H9 (cell line): Measurements from ENCODE around the gene CORIN. TPM values are rescaled to one million over a fixed set of nuclear protein-coding genes. Genes with fewer than 3 reads are reported as not detected.

Source experiments
- DNase-seq: peaks from one replicate; pipeline ENCODE4 v3.0.0-alpha.2; 2017
- H2AFZ ChIP-seq: one replicate; pipeline ENCODE4 v1.6.1; 2013; ENCODE audit warnings: mild to moderate bottlenecking, low read length, control low read depth, moderate library complexity
- H2AK5ac ChIP-seq: 2 replicates; pipeline ENCODE4 v1.6.1; 2013; ENCODE audit warnings: low read length, control low read depth, mixed read lengths; ENCODE audit not compliant: insufficient read length
- H2BK120ac ChIP-seq: one replicate; pipeline ENCODE4 v1.6.1; 2013; ENCODE audit warnings: low read depth, mild to moderate bottlenecking, low read length, control low read depth, inconsistent platforms; ENCODE audit not compliant: poor library complexity, severe bottlenecking
- H2BK12ac ChIP-seq: 2 replicates; pipeline ENCODE4 v1.6.1; 2013; ENCODE audit warnings: low read length, control low read depth, mixed read lengths, low read depth; ENCODE audit not compliant: insufficient read length
- H2BK15ac ChIP-seq: 2 replicates; pipeline ENCODE4 v1.6.1; 2013; ENCODE audit warnings: low read depth, low read length, control low read depth
- H2BK20ac ChIP-seq: one replicate; pipeline ENCODE4 v1.6.1; 2013; ENCODE audit warnings: low read depth, mild to moderate bottlenecking, low read length, control low read depth, inconsistent platforms; ENCODE audit not compliant: poor library complexity, severe bottlenecking
- H2BK5ac ChIP-seq: 2 replicates; pipeline ENCODE4 v1.6.1; 2013; ENCODE audit warnings: low read length, control low read depth, mixed read lengths; ENCODE audit not compliant: insufficient read length
- H3K14ac ChIP-seq: 2 replicates; pipeline ENCODE4 v1.6.1; 2013; ENCODE audit warnings: low read length, control low read depth; ENCODE audit not compliant: insufficient read depth
- H3K18ac ChIP-seq: 2 replicates; pipeline ENCODE4 v1.6.1; 2013; ENCODE audit warnings: low read depth, mild to moderate bottlenecking, mixed read lengths, low read length, control low read depth; ENCODE audit not compliant: insufficient read length
- H3K23ac ChIP-seq: 2 replicates; pipeline ENCODE4 v1.6.1; 2013; ENCODE audit warnings: low read length, control low read depth, mixed read lengths, low read depth; ENCODE audit not compliant: insufficient read length
- H3K23me2 ChIP-seq: 2 replicates; pipeline ENCODE4 v1.6.1; 2013; ENCODE audit warnings: low read depth, mild to moderate bottlenecking, mixed read lengths, low read length, control low read depth; ENCODE audit not compliant: insufficient read length, poor library complexity, severe bottlenecking
- H3K27ac ChIP-seq: 2 replicates; pipeline ENCODE4 v1.5.1; 2013; ENCODE audit warnings: low read length, control low read depth, mixed read lengths, low read depth; ENCODE audit not compliant: insufficient read length
- H3K27me3 ChIP-seq: 2 replicates; pipeline ENCODE4 v1.6.1; 2013; ENCODE audit warnings: low read length, control low read depth, inconsistent platforms; ENCODE audit not compliant: insufficient read depth
- H3K4ac ChIP-seq: 2 replicates; pipeline ENCODE4 v1.6.1; 2013; ENCODE audit warnings: low read depth, mild to moderate bottlenecking, control low read depth, inconsistent platforms, low read length, moderate library complexity
- H3K4me1 ChIP-seq: 2 replicates; pipeline ENCODE4 v1.6.1; 2013; ENCODE audit warnings: low read length, control low read depth, inconsistent platforms; ENCODE audit not compliant: insufficient read depth
- H3K4me2 ChIP-seq: 2 replicates; pipeline ENCODE4 v1.6.1; 2013; ENCODE audit warnings: low read length, control low read depth, mixed read lengths; ENCODE audit not compliant: insufficient read length, insufficient read depth
- H3K56ac ChIP-seq: 2 replicates; pipeline ENCODE4 v1.6.1; 2013; ENCODE audit warnings: low read depth, mild to moderate bottlenecking, mixed read lengths, low read length, control low read depth; ENCODE audit not compliant: insufficient read length
- H3K79me1 ChIP-seq: 2 replicates; pipeline ENCODE4 v1.6.1; 2013; ENCODE audit warnings: low read depth, mild to moderate bottlenecking, moderate library complexity, low read length, control low read depth, inconsistent platforms; ENCODE audit not compliant: insufficient read depth, poor library complexity, severe bottlenecking
- H3K79me2 ChIP-seq: 2 replicates; pipeline ENCODE4 v1.6.1; 2013; ENCODE audit warnings: low read length, control low read depth, inconsistent platforms; ENCODE audit not compliant: insufficient read depth
- H3K9ac ChIP-seq: 2 replicates; pipeline ENCODE4 v1.6.1; 2013; ENCODE audit warnings: low read length, control low read depth, mixed read lengths; ENCODE audit not compliant: insufficient read length; ENCODE audit errors: extremely low read depth
- H3K9me3 ChIP-seq: one replicate; pipeline ENCODE4 v1.6.1; 2013; ENCODE audit warnings: low read depth, low read length, inconsistent platforms; ENCODE audit not compliant: control insufficient read depth
- H3T11ph ChIP-seq: one replicate; pipeline ENCODE4 v1.6.1; 2013; ENCODE audit warnings: mild to moderate bottlenecking, low read length, control low read depth, inconsistent platforms
- H4K20me1 ChIP-seq: one replicate; pipeline ENCODE4 v1.6.1; 2013; ENCODE audit not compliant: control insufficient read depth, insufficient read length, insufficient read depth
- H4K5ac ChIP-seq: 2 replicates; pipeline ENCODE4 v1.6.1; 2013; ENCODE audit warnings: low read depth, mild to moderate bottlenecking, mixed read lengths, low read length, control low read depth; ENCODE audit not compliant: insufficient read length
- H4K8ac ChIP-seq: replicated peaks from 2 replicates; pipeline ENCODE4 v1.6.1; 2013; ENCODE audit warnings: low read length, control low read depth, mixed read lengths, low read depth; ENCODE audit not compliant: insufficient read length
- H4K91ac ChIP-seq: 2 replicates; pipeline ENCODE4 v1.6.1; 2013; ENCODE audit warnings: low read depth, mild to moderate bottlenecking, moderate library complexity, mixed read lengths, low read length, control low read depth; ENCODE audit not compliant: insufficient read length
- H3K27ac Mint-ChIP-seq, 3 experiments: 2 replicates in 2 of 3; 3 replicates in 1 of 3; pipeline ENCODE4 v1.8.0; 2020 to 2021; ENCODE audit warnings: mixed read lengths in 3 of 3, mild to moderate bottlenecking in 1 of 3, moderate library complexity in 1 of 3
- H3K27me3 Mint-ChIP-seq: 2 replicates; pipeline ENCODE4 v1.8.0; 2021; ENCODE audit warnings: low read depth, mild to moderate bottlenecking, moderate library complexity, mixed read lengths
- H3K36me3 Mint-ChIP-seq, 3 experiments: 2 replicates in 2 of 3; 3 replicates in 1 of 3; pipeline ENCODE4 v1.8.0; 2020 to 2021; ENCODE audit warnings: low read depth in 3 of 3, mixed read lengths in 3 of 3; ENCODE audit not compliant: insufficient read depth in 1 of 3
- H3K4me1 Mint-ChIP-seq, 2 experiments: 2 replicates each; pipeline ENCODE4 v1.8.0; 2020; ENCODE audit warnings: mixed read lengths in 2 of 2
- H3K4me3 Mint-ChIP-seq, 2 experiments: 2 replicates in 1 of 2; 3 replicates in 1 of 2; pipeline ENCODE4 v1.8.0; 2020 to 2021; ENCODE audit warnings: mild to moderate bottlenecking in 2 of 2, mixed read lengths in 2 of 2, moderate library complexity in 1 of 2
- H3K9me3 Mint-ChIP-seq, 2 experiments: 2 replicates in 1 of 2; 3 replicates in 1 of 2; pipeline ENCODE4 v1.8.0; 2020; ENCODE audit warnings: mild to moderate bottlenecking in 2 of 2, mixed read lengths in 2 of 2, moderate library complexity in 1 of 2
- CTCF ChIP-seq: fragments of 200-600 bp; sonication (generic); conservative IDR thresholded peaks from 3 replicates; pipeline ENCODE4 v1.8.0; 2021; ENCODE audit warnings: antibody characterized with exemption, mild to moderate bottlenecking
- WGBS: extraction: QIAGEN DNeasy Blood & Tissue Kit; methylation state at CpG from one replicate; pipeline ENCODE4 v1.1.7; 2013; ENCODE audit warnings: missing lambda C conversion rate, low lambda C conversion rate, mixed read lengths; ENCODE audit not compliant: insufficient read length; ENCODE audit errors: extremely low coverage; 5-methylcytosine and 5-hydroxymethylcytosine counted together
- total RNA-seq: library from RNA; stranded (reverse); gene quantifications from 2 replicates; pipeline ENCODE4 v1.2.1, GENCODE V29; 2021

Gene CORIN
- total RNA-seq, 1 experiment from 2014 or later, result 0.39 TPM

- H2BK20ac ChIP-seq, result no peak overlapping the region
- Mint-ChIP-seq H3K9me3 (no peaks in the 10 kb centered on the region), H3K27me3 (peaks cover 3% of the 10 kb centered on the region), H3K27ac (no peak overlapping the region), H3K36me3 (no peaks in the 10 kb centered on the region), H3K4me3 (no peak overlapping the region), H3K4me1 (peaks cover 25 to 26% of the 10 kb centered on the region in 2 experiments)
- no peaks in the 10 kb centered on the region for H3K79me2 ChIP-seq
- no peak for TF ChIP-seq CTCF
- no peak overlapping the region for H3K18ac ChIP-seq
- no CpG with 5 or more reads among the region's 6 CpGs for WGBS
- no peak for DNase-seq
- H2BK120ac ChIP-seq, result no peak overlapping the region
- H3K27ac ChIP-seq, result no peak overlapping the region
- H3K14ac ChIP-seq, result no peak overlapping the region
- no peak overlapping the region for H3K23ac ChIP-seq
- no peaks in the 10 kb centered on the region for H4K20me1 ChIP-seq
- no peak overlapping the region for H3T11ph ChIP-seq
- H3K4me2 ChIP-seq, result no peak overlapping the region
- H4K5ac ChIP-seq, result no peak overlapping the region
- no peaks in the 10 kb centered on the region for H3K79me1 ChIP-seq
- no peak overlapping the region for H3K4ac ChIP-seq
- no peak overlapping the region for H2BK15ac ChIP-seq
- no peak overlapping the region for H2BK5ac ChIP-seq
- no peak overlapping the region for H2AFZ ChIP-seq
- H3K9me3 ChIP-seq, result no peaks in the 10 kb centered on the region
- H4K91ac ChIP-seq, result no peak overlapping the region
- no peak overlapping the region for H3K9ac ChIP-seq
- no peaks in the 10 kb centered on the region for H3K23me2 ChIP-seq
- no peak overlapping the region for H2AK5ac ChIP-seq
- H2BK12ac ChIP-seq, result no peak overlapping the region
- H3K4me1 ChIP-seq, result peaks cover 2% of the 10 kb centered on the region; the same call in 1 of the 2 replicates
- H3K27me3 ChIP-seq, result no peaks in the 10 kb centered on the region
- H3K56ac ChIP-seq, result no peak overlapping the region
- H4K8ac ChIP-seq, result no peak overlapping the region
Measured at GRCh38 chr4:47713129-47713834, 124.6 kb downstream of the CORIN start.
